Endodermal cell (in vitro differentiated cells): ENCODE data around the gene KCNQ1. TPM values are rescaled to one million over a fixed set of nuclear protein-coding genes. Genes with fewer than 3 reads are reported as not detected.
A peak's percentile ranks its signal among the peaks of the same experiment; 100 is the strongest.

Experiments used
- DNase-seq: peaks from one replicate; pipeline ENCODE4 v3.0.0-alpha.2; 2017
- H3K27ac ChIP-seq: 2 replicates; pipeline ENCODE4 v1.5.1; 2013; ENCODE audit warnings: mild to moderate bottlenecking, low read depth, low read length, moderate library complexity
- H3K27me3 ChIP-seq: 2 replicates; pipeline ENCODE4 v1.6.1; 2013; ENCODE audit warnings: mild to moderate bottlenecking, low read length, moderate library complexity; ENCODE audit not compliant: insufficient read depth, control insufficient read depth, poor library complexity, severe bottlenecking
- H3K36me3 ChIP-seq: 2 replicates; pipeline ENCODE4 v1.7.0; 2013; ENCODE audit warnings: mild to moderate bottlenecking, low read length, moderate library complexity; ENCODE audit not compliant: control insufficient read depth, insufficient read depth
- H3K4me1 ChIP-seq: one replicate; pipeline ENCODE4 v1.7.0; 2013; ENCODE audit warnings: low read length; ENCODE audit not compliant: control insufficient read depth, insufficient read depth
- H3K4me3 ChIP-seq: 2 replicates; pipeline ENCODE4 v1.5.1; 2013; ENCODE audit warnings: mild to moderate bottlenecking, low read length, moderate library complexity
- H3K9ac ChIP-seq: 2 replicates; pipeline ENCODE4 v1.6.1; 2013; ENCODE audit warnings: mild to moderate bottlenecking, low read length, moderate library complexity; ENCODE audit not compliant: poor library complexity, severe bottlenecking; ENCODE audit errors: extremely low read depth
- H3K9me3 ChIP-seq: 2 replicates; pipeline ENCODE4 v1.6.1; 2013; ENCODE audit warnings: mild to moderate bottlenecking, low read length, moderate library complexity; ENCODE audit not compliant: control insufficient read depth
- H3K27ac Mint-ChIP-seq: 2 replicates; pipeline ENCODE4 v1.8.0; 2020; ENCODE audit warnings: mixed read lengths
- H3K27me3 Mint-ChIP-seq: 2 replicates; pipeline ENCODE4 v1.8.0; 2021; ENCODE audit warnings: mild to moderate bottlenecking, mixed read lengths; ENCODE audit not compliant: insufficient read depth
- H3K36me3 Mint-ChIP-seq: 2 replicates; pipeline ENCODE4 v1.8.0; 2020; ENCODE audit warnings: low read depth, mixed read lengths
- H3K4me1 Mint-ChIP-seq: 2 replicates; pipeline ENCODE4 v1.8.0; 2020; ENCODE audit warnings: mixed read lengths
- H3K4me3 Mint-ChIP-seq: 2 replicates; pipeline ENCODE4 v1.8.0; 2020; ENCODE audit warnings: mild to moderate bottlenecking, moderate library complexity, mixed read lengths
- H3K9me3 Mint-ChIP-seq: 2 replicates; pipeline ENCODE4 v1.8.0; 2020; ENCODE audit warnings: mild to moderate bottlenecking, mixed read lengths
- WGBS, 2 experiments: methylation state at CpG; one replicate each; pipeline versions ENCODE4 v1.1.5 to v1.1.7; 2013; ENCODE audit warnings: missing lambda C conversion rate in 2 of 2, mixed read lengths in 1 of 2; ENCODE audit not compliant: insufficient coverage in 1 of 2, insufficient read length in 1 of 2; 5-methylcytosine and 5-hydroxymethylcytosine counted together
- total RNA-seq, 2 donors: library from RNA; stranded (reverse); fragmentation: NEBNext Ultra II Directional in 1 of 2; extraction: Animal tissue kit (Norgen Biotek cat#: 25700) in 1 of 2; gene quantifications; 2 replicates in 1 of 2; 3 replicates in 1 of 2; pipeline ENCODE4 v1.2.1, GENCODE V29; 2021
- TF ChIP-seq, protein P1 (sequence below): fragments of 200-600 bp; sonication (generic); conservative IDR thresholded peaks from 2 replicates; pipeline ENCODE4 v1.5.0; 2021; ENCODE audit warnings: antibody characterized with exemption, mild to moderate bottlenecking

KCNQ1 gene
- total RNA-seq, 2 donors from 2014 or later = 1.8 to 3.5 TPM

DNA sequence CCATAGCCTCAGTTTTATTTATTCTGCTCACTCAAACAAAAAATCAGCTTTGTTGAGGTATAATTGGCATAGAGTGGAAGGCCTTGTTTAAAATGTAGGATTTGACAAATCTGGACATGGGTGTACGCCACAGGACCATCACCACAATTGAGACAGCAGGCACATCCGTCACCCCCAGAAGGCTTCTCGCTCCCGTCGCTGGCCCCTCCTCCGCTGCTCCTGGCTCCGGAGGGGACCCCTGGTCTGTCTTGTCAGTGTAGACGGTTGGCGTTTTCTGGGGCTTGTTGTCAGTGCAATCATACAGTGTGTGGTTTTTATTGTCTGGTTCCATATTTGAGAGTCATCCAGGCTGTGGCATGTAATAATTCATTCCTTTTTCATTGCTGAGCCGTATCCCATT lies 97.6 kb downstream of the KCNQ1 start:
- TF ChIP-seq, protein P1, sequence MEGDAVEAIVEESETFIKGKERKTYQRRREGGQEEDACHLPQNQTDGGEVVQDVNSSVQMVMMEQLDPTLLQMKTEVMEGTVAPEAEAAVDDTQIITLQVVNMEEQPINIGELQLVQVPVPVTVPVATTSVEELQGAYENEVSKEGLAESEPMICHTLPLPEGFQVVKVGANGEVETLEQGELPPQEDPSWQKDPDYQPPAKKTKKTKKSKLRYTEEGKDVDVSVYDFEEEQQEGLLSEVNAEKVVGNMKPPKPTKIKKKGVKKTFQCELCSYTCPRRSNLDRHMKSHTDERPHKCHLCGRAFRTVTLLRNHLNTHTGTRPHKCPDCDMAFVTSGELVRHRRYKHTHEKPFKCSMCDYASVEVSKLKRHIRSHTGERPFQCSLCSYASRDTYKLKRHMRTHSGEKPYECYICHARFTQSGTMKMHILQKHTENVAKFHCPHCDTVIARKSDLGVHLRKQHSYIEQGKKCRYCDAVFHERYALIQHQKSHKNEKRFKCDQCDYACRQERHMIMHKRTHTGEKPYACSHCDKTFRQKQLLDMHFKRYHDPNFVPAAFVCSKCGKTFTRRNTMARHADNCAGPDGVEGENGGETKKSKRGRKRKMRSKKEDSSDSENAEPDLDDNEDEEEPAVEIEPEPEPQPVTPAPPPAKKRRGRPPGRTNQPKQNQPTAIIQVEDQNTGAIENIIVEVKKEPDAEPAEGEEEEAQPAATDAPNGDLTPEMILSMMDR = no peak
- H3K9ac ChIP-seq = no peak overlapping the region
- H3K36me3 Mint-ChIP-seq = no peaks in the 10 kb centered on the region
- H3K36me3 ChIP-seq = no peaks in the 10 kb centered on the region
- no peak overlapping the region for H3K27ac Mint-ChIP-seq
- peaks cover 39% of the 10 kb centered on the region for H3K27me3 ChIP-seq
- H3K9me3 Mint-ChIP-seq = no peaks in the 10 kb centered on the region
- peaks cover 66% of the 10 kb centered on the region for H3K27me3 Mint-ChIP-seq
- H3K27ac ChIP-seq = no peak overlapping the region
- no peaks in the 10 kb centered on the region for H3K4me1 Mint-ChIP-seq
- H3K4me3 Mint-ChIP-seq = no peak overlapping the region
- no peaks in the 10 kb centered on the region for H3K9me3 ChIP-seq
- peak; percentile 17 for DNase-seq
- H3K4me3 ChIP-seq = no peak overlapping the region
- H3K4me1 ChIP-seq = no peaks in the 10 kb centered on the region
- 84 to 92% methylated on average over 9 to 10 of the region's 10 CpGs for WGBS, 2 experiments

DNA sequence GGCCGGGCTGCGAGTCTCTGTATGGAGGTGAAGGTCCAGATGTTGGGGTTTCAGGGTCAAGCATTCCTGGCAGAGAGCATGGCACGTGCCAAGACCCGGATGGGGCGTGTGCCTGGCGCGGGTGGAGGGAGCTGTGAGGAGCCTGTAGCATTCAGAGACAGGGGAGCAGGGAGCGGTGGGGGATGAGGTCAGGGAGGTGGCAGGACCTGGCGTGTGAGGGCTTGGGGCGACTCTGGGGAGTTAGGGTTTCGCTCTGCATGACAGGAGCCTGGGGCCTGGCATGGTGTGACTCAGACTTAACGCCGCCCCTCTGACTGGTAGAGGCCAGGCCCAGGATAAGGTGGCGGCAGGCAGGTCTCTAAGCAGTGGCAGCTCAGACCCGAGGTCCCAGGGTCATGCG lies 103.0 kb downstream of the KCNQ1 start:
- Histone ChIP-seq H3K9ac (no peak overlapping the region), H3K4me1 (no peaks in the 10 kb centered on the region), H3K36me3 (no peaks in the 10 kb centered on the region), H3K4me3 (no peak overlapping the region), H3K27me3 (peaks cover 69% of the 10 kb centered on the region), H3K9me3 (no peaks in the 10 kb centered on the region), H3K27ac (no peak overlapping the region)
- peak; percentile 28 for DNase-seq
- WGBS, 2 experiments = 90 to 92% methylated on average over 10 to 16 of the region's 16 CpGs
- H3K9me3 Mint-ChIP-seq = no peaks in the 10 kb centered on the region
- H3K27me3 Mint-ChIP-seq = peaks cover 79% of the 10 kb centered on the region
- H3K4me3 Mint-ChIP-seq = no peak overlapping the region
- no peaks in the 10 kb centered on the region for H3K4me1 Mint-ChIP-seq
- TF ChIP-seq, protein P1 = no peak
- no peak overlapping the region for H3K27ac Mint-ChIP-seq
- H3K36me3 Mint-ChIP-seq = no peaks in the 10 kb centered on the region

DNA sequence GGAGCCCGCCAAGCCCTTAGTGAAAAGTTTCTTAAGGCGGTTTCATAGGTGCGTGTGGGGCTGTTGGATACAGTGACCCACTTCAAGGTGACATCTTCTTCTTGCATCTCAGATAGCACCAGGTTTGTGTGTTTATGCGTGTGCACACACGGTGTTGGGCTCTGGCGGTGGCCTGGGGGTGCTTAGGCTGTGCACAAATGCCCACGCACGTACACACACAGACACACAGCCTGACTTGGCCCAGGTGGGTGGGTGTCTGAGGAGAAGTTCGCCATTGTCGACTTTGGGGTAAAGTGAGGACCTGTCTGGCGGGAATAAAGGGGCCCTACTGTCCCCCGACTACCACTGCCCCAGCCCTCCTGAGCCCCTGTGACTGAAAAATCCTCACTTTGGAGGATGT lies 103.8 kb downstream of the KCNQ1 start:
- Mint-ChIP-seq H3K36me3 (no peaks in the 10 kb centered on the region), H3K27me3 (peaks cover 78% of the 10 kb centered on the region), H3K27ac (no peak overlapping the region), H3K9me3 (no peaks in the 10 kb centered on the region), H3K4me3 (no peak overlapping the region), H3K4me1 (no peaks in the 10 kb centered on the region)
- H3K27me3 ChIP-seq = peaks cover 62% of the 10 kb centered on the region
- 86 to 97% methylated on average over 11 to 12 of the region's 12 CpGs for WGBS, 2 experiments
- H3K9ac ChIP-seq = no peak overlapping the region
- no peak overlapping the region for H3K27ac ChIP-seq
- TF ChIP-seq, protein P1 = no peak
- H3K4me1 ChIP-seq = no peaks in the 10 kb centered on the region
- no peak overlapping the region for H3K4me3 ChIP-seq
- no peaks in the 10 kb centered on the region for H3K9me3 ChIP-seq
- no peak for DNase-seq
- no peaks in the 10 kb centered on the region for H3K36me3 ChIP-seq
